ENCODE measurements around the gene NABP2.

Gene NABP2

DNA sequence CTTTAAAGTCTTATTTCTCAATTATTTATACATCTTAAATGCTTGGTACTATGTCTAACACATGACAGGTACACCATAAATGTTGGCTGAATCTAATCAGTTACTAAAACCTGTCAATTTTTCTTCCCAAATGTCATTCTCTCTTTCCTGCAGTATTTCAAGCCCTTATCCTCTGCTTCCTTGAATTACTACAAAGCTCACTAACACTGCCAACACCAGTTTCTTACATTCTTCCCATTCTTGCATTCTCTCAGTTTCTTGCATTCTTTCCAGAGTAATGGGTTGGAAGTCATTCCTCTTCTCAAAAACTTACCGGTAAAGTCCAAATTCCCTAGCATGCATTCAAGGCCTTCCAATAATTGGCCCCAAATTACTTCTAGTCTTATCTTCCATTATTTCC, 25.3 kb upstream of the NABP2 start:
- Histone ChIP-seq H3K4me3 (no peak overlapping the region), H3K9me3 (no peaks in the 10 kb centered on the region), H3K4me1 (peaks cover 3% of the 10 kb centered on the region; the same call in 1 of the 2 replicates), H3K36me3 (replicated peaks) (peaks cover 3% of the 10 kb centered on the region; the same call in 1 of the 2 replicates), H3K27me3 (ENCODE audit: low read depth) (no peaks in the 10 kb centered on the region)
- DNase-seq (ENCODE audit: low spot score in 2 of 2) = no peak
- in situ Hi-C loops (cut with MboI; ENCODE audit: low sequenced_read_pairs) = no loop called here

DNA sequence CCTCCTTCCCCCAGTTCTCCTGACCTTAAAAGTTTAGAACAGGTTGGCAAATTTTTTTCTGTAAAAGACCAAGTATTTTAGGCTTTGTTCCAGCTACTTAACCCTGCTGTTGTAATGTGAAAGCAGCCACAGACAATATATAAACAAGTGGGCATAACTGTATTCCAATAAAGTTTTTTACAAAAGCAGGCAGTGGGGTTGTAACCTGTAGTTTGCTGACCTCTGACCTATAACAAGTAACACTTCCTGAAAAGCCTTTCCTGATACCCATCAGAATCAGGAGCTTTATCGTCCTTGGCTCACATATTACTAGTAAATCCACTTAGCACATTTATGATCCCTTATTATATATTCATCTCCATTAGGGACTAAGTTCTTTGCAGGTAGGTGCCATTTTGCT, 21.8 kb upstream of the NABP2 start:
- no peak overlapping the region for H3K4me3 ChIP-seq
- DNase-seq (ENCODE audit: low spot score in 2 of 2) = no peak
- in situ Hi-C loops (cut with MboI; ENCODE audit: low sequenced_read_pairs) = no loop called here
- no peaks in the 10 kb centered on the region for H3K9me3 ChIP-seq
- peaks cover 3% of the 10 kb centered on the region; the same call in 1 of the 2 replicates for H3K4me1 ChIP-seq
- peaks cover 29% of the 10 kb centered on the region for H3K36me3 ChIP-seq (replicated peaks)
- no peaks in the 10 kb centered on the region for H3K27me3 ChIP-seq (ENCODE audit: low read depth)

DNA sequence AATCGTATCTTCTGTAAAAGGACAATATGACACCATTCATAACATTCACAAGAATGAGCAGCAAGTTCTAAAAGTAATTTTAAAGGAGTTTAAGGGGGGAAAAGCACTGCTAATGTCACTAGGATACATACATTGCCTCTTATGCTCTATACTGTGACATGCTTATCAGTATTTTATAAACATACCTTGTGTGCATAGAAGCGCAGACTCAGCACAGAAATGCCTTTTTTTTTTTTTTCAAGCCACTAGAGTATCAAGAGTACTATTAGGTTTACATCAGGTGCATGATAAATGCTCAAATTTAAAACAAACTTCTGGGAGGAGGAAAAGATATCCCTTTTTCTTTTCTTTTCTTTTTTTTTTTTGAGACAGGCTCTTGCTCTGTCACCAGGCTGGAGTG, 21.3 kb upstream of the NABP2 start:
- no peak overlapping the region for H3K4me3 ChIP-seq
- in situ Hi-C loops (cut with MboI; ENCODE audit: low sequenced_read_pairs) = no loop called here
- DNase-seq (ENCODE audit: low spot score in 2 of 2) = no peak
- H3K4me1 ChIP-seq = peaks cover 3% of the 10 kb centered on the region; the same call in 1 of the 2 replicates
- peaks cover 34% of the 10 kb centered on the region for H3K36me3 ChIP-seq (replicated peaks)
- H3K9me3 ChIP-seq = no peaks in the 10 kb centered on the region
- H3K27me3 ChIP-seq (ENCODE audit: low read depth) = no peaks in the 10 kb centered on the region

DNA sequence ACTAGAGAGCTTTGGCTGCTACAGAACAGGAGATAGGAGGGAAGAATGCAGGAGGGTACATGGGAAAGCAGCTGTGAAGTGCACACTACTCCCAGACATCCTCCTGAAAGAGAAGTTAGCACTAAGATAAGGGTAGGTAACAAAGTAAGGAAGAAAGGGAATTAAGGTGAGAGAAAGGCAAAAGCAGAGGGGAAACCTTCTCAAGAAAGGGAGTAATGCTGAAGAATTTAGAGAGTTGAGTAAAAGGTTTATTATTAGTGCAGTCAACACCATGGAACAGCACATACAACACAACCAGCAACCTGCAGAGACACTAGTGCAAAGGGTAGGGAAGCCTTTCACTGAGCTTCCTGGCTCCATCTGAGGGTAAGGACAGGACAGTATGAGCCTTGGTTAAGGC, 19.9 kb upstream of the NABP2 start:
- H3K4me1 ChIP-seq = peaks cover 3% of the 10 kb centered on the region; the same call in 1 of the 2 replicates
- in situ Hi-C loops (cut with MboI; ENCODE audit: low sequenced_read_pairs) = no loop called here
- H3K9me3 ChIP-seq = no peaks in the 10 kb centered on the region
- no peak overlapping the region for H3K4me3 ChIP-seq
- DNase-seq (ENCODE audit: low spot score in 2 of 2) = no peak
- no peaks in the 10 kb centered on the region for H3K27me3 ChIP-seq (ENCODE audit: low read depth)
- peaks cover 42% of the 10 kb centered on the region for H3K36me3 ChIP-seq (replicated peaks)

DNA sequence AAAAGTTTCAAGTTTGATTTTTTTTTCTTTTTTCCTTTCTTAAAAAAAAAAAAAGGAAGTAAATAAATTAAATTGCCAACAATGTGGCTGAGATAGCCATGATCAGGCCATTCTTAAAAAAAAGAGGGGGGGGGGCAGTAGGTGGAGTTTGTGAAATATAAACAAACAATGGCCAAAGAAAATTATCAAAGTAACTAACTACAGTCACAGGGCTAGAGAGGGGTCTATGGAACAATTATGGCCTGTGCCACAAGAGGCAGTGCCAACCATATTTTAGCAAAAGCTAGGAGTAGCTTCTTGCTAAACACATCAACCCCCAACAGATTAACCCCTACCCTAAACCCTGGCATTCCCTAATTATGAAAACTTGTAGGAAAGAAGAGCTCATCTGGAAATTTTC, 18.7 kb upstream of the NABP2 start:
- in situ Hi-C loops (cut with MboI; ENCODE audit: low sequenced_read_pairs) = no loop called here

DNA sequence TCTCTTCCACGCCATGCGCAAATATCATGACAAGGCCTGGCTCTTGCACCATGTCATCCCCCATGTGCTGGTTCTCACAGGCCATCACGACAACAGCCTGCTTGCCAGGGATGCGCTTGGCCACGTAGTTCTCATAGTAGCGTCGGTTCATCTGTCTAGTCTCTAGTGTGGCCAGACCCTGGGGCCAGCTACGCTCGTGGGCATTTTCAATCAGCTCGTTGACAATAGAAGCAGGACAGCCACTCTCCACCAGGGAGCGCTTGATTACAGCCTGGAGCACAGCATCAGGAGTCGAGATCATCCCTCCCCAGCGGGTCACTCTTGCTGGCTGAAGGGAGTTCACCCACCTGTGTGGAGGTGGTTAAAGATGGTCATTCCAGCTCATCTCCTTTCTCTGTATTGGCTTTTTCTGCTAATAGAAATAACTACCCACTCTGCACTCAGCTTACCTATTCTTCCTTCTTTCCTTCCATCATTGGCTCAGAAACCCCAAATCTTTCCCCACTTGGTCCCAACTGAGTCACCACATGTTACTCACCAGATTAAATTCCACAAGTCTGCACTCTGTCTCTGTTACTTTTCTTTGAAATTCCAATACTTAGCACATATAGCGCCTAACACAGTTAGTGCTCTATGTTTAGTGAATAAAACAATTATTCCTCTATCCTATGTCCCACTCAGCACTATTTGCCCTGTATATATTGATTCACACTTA, 17.5 kb upstream of the NABP2 start:
- Histone ChIP-seq H3K36me3 (replicated peaks) (peaks cover 63% of the 10 kb centered on the region), H3K4me3 (no peak overlapping the region), H3K27me3 (ENCODE audit: low read depth) (no peaks in the 10 kb centered on the region), H3K9me3 (no peaks in the 10 kb centered on the region), H3K4me1 (peaks cover 3% of the 10 kb centered on the region; the same call in 1 of the 2 replicates)
- in situ Hi-C loops (cut with MboI; ENCODE audit: low sequenced_read_pairs) = no loop called here
- peak in 1 of 2 experiments; percentile 70 for DNase-seq (ENCODE audit: low spot score in 2 of 2)

More for the DNA sequence above, 18.7 kb upstream of the NABP2 start:
- H3K9me3 ChIP-seq = no peaks in the 10 kb centered on the region
- H3K4me1 ChIP-seq = peaks cover 3% of the 10 kb centered on the region; the same call in 1 of the 2 replicates
- H3K27me3 ChIP-seq (ENCODE audit: low read depth) = no peaks in the 10 kb centered on the region
- DNase-seq (ENCODE audit: low spot score in 2 of 2) = no peak
- H3K4me3 ChIP-seq = no peak overlapping the region
- H3K36me3 ChIP-seq (replicated peaks) = peaks cover 53% of the 10 kb centered on the region

DNA sequence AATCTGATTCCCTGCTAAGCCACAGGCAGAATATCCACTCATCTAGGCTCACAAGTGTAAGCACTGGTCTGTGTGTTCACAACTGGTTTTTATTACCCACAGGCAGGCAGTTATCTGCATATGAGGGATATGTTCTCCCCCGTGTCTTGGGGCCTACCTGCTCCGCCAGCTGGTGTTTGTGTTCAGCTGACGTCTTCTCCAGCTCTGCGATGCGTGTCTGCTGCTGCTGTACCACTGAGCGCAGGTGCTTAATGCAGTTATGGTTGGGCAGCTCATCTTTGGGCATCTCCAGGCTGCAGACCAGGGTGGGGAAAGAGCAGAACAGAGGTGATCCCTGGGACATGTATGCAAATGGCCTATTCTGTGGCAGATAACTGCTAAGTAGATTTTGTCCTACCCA, 16.1 kb upstream of the NABP2 start:
- in situ Hi-C loops (cut with MboI; ENCODE audit: low sequenced_read_pairs) = no loop called here
- Histone ChIP-seq H3K36me3 (replicated peaks) (peaks cover 73% of the 10 kb centered on the region), H3K9me3 (no peaks in the 10 kb centered on the region), H3K4me3 (no peak overlapping the region), H3K27me3 (ENCODE audit: low read depth) (no peaks in the 10 kb centered on the region), H3K4me1 (no peaks in the 10 kb centered on the region)
- no peak for DNase-seq (ENCODE audit: low spot score in 2 of 2)

DNA sequence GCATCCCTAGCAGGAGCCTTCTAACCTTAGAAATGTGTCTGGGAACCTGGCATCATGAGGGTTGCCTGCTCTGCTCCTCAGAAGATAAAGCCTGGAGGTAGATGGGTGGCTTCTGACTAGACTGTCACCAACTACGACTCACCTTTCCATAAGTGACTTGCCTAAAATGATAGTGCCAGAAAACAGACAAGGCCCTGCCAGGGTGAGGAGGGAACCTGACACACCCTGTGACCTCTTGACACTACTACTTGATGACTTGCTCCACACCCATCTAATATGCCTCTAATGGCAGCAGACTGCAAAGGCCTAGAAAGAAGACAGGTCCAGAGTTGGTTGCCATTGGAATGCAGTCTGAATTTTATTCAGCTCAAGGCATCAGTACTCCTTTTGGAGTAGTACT, 11.8 kb upstream of the NABP2 start:
- H3K36me3 ChIP-seq (replicated peaks) = peaks cover 80% of the 10 kb centered on the region
- no peak overlapping the region for H3K4me3 ChIP-seq
- no peak for DNase-seq (ENCODE audit: low spot score in 2 of 2)
- H3K27me3 ChIP-seq (ENCODE audit: low read depth) = no peaks in the 10 kb centered on the region
- H3K4me1 ChIP-seq = no peaks in the 10 kb centered on the region
- no peaks in the 10 kb centered on the region for H3K9me3 ChIP-seq
- in situ Hi-C loops (cut with MboI; ENCODE audit: low sequenced_read_pairs) = no loop called here

DNA sequence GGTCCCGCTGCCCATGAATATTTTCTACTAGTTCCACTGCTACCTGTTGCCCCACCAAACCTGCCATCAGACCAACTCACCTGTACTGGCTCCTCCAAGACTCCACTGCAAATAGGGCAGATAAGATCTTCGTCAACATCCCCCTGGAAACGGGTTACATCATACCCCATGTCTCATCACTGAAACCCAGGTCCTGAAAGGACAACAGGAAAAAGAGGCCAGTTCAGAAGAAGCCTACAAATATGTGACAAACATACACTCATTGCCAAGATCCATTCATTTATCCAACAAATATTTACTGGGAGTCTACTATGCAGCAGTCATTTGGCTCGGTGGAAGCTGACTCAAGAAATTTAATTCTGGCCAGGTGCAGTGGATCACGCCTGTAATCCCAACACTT, 10.3 kb upstream of the NABP2 start:
- no peak for DNase-seq (ENCODE audit: low spot score in 2 of 2)
- Histone ChIP-seq H3K36me3 (replicated peaks) (peaks cover 70% of the 10 kb centered on the region), H3K9me3 (no peaks in the 10 kb centered on the region), H3K4me1 (no peaks in the 10 kb centered on the region), H3K27me3 (ENCODE audit: low read depth) (no peaks in the 10 kb centered on the region), H3K4me3 (no peak overlapping the region)
- in situ Hi-C loops (cut with MboI; ENCODE audit: low sequenced_read_pairs) = no loop called here

DNA sequence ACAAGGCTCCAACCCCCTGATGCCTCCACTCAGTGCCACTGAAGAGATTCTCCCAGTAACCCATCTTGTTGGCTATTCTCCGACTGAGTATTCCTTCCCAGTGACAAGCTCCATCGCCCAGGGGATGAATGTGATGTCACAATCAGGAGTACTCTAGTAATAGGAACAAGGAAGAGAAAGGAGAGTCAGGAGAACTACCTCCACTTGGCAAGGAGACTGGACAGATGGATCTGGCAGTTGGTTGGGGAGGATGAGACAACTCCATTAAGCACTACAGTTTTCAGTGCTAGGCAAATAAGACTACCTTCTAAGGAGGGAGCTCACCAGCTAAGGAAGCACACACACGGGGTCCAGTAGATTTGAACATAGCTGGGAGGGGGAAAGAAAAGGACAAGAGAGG, 7.7 kb upstream of the NABP2 start:
- H3K4me3 ChIP-seq = no peak overlapping the region
- peaks cover 4% of the 10 kb centered on the region; the same call in 1 of the 2 replicates for H3K4me1 ChIP-seq
- H3K9me3 ChIP-seq = no peaks in the 10 kb centered on the region
- in situ Hi-C loops (cut with MboI; ENCODE audit: low sequenced_read_pairs) = no loop called here
- DNase-seq (ENCODE audit: low spot score in 2 of 2) = no peak
- H3K27me3 ChIP-seq (ENCODE audit: low read depth) = no peaks in the 10 kb centered on the region
- H3K36me3 ChIP-seq (replicated peaks) = peaks cover 48% of the 10 kb centered on the region

DNA sequence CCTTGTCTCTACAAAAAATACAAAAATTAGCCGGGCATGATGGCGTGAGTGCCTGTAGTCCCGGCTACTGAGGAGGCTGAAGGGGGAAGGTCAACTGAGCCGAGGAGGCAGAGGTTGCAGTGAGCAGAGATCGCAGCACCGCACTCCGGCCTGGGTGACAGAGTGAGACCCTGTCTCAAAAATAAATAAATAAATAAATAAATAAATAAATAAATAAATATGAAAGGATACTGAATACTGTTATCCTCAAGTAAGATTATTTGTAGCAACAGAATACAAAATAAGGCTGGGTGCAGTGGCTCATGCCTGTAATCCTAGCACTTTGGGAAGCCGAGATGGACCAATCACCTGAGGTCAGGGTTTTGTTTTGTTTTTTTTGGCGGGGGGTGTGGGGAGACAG, 4.3 kb upstream of the NABP2 start:
- Histone ChIP-seq H3K4me1 (peaks cover 18% of the 10 kb centered on the region), H3K27me3 (ENCODE audit: low read depth) (no peaks in the 10 kb centered on the region), H3K4me3 (no peak overlapping the region; the same call in 1 of the 2 replicates), H3K9me3 (no peaks in the 10 kb centered on the region), H3K36me3 (replicated peaks) (peaks cover 18% of the 10 kb centered on the region)
- DNase-seq (ENCODE audit: low spot score in 2 of 2) = no peak
- in situ Hi-C loops (cut with MboI; ENCODE audit: low sequenced_read_pairs) = no loop called here

DNA sequence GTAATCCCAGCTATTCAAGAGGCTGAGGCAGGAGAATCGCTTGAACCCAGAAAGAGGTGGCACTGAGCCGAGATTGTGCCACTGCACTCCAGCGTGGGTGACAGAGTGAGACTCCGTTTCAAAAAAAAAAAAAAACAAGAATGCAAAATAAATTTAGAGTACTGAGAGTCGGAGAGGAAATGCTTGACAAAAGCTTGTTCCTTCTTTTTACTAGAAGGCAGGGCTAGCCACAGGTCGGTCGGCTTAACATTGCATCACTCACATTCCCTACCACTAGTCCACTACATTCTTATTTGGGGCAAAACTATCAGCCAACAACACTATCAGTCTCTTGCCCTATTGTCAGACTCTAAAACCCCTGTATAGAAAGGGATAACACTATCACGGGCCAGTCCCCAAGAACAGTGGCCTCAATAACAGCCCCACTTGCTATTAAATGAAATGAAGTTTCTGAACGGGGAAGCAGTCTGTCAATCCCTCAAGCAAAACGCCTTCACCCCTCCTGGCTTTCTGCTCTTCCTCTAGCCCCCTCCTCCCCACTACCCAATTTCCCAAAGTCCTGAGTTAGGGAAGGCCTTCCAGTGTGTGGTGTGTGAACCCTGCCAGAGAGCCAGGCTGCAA, 3.4 kb upstream of the NABP2 start:
- in situ Hi-C loops (cut with MboI; ENCODE audit: low sequenced_read_pairs) = no loop called here
- no peaks in the 10 kb centered on the region for H3K27me3 ChIP-seq (ENCODE audit: low read depth)
- H3K4me1 ChIP-seq = peaks cover 21% of the 10 kb centered on the region
- no peaks in the 10 kb centered on the region for H3K9me3 ChIP-seq
- H3K36me3 ChIP-seq (replicated peaks) = peaks cover 12% of the 10 kb centered on the region
- H3K4me3 ChIP-seq = peak overlapping the region; percentile 81
- peak; percentile 27 to 49 for DNase-seq (ENCODE audit: low spot score in 2 of 2)

DNA sequence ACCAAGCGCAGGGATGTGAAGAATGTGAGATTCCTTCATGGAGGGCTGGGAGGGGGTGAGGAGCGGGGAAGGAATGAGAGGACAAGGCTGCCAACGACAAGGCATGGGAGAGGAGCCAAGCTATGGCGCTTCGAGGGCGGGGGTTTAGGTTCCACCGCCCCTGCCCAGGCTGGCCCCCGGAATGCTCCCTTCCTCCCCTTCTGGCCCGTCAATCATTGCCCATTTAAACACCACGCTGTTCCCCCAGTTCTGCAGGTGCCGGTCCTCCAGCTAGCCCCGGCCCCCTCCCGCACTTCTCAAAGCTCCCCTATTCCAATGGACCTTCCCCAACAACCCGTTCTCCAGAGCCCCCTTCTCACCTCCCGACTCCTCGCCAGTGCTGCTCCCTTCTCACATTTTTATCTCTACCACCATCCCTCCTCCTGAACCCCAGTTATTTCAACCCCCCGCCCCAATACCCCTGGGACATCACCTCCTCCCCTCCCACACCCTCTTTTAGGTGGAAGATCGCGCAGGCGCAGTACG, 2.8 kb upstream of the NABP2 start:
- in situ Hi-C loops (cut with MboI; ENCODE audit: low sequenced_read_pairs) = no loop called here
- DNase-seq (ENCODE audit: low spot score in 2 of 2) = peak in 1 of 2 experiments; percentile 74
- Histone ChIP-seq H3K4me3 (peak overlapping the region; percentile 81), H3K27me3 (ENCODE audit: low read depth) (no peaks in the 10 kb centered on the region), H3K4me1 (peaks cover 21% of the 10 kb centered on the region), H3K36me3 (replicated peaks) (peaks cover 10% of the 10 kb centered on the region), H3K9me3 (no peaks in the 10 kb centered on the region)

Data from HAP-1 (cell line).